GM21367 (cell line): ENCODE data around the gene TMEM223.
"Not testable (repeated sequence)": the region's sequence is repeated elsewhere in the genome, so short reads cannot be mapped to it uniquely, and the experiment has no call there.

Experiments
- ATAC-seq: cut with Tn5 transposase; IDR thresholded peaks from one replicate; pipeline ENCODE4 v1.9.1; 2021; ENCODE audit not compliant: unreplicated experiment

TMEM223 gene

DNA sequence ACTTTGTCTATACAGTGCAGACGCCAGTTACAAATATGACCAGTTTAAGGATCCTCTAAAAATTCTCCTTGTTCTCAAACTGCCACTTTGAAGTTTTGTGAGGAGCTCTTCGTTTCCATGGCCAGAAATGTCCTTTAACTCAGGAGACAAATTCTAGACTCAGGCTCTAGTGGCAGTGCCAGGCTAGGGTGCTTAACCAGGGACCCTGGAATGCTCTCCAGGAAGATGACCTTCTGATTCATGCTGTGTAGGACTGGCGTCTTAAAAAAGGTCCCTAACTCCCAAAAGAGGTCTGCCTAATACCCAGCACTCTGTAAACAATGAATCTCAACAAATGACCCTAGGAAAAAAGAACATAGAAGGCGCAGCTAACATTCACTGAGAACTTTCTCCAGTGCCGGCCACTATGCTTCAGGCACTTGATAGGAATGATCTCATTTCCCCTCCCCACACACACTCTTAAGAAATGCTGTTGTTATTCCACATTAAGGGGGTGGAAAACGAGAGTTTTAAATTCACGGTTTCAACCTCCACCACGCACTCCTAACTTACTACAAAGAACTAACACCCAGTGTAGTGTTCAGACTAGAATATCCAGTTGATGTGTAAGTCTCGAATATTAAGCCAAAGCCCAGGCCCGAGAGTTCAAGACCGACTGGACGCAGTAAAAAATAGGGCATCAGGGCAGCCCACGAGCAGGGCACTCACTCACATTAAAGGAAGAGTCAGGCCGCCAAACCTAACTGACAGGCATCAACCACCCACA lies 12.7 kb upstream of the TMEM223 start:
- no peak for ATAC-seq

DNA sequence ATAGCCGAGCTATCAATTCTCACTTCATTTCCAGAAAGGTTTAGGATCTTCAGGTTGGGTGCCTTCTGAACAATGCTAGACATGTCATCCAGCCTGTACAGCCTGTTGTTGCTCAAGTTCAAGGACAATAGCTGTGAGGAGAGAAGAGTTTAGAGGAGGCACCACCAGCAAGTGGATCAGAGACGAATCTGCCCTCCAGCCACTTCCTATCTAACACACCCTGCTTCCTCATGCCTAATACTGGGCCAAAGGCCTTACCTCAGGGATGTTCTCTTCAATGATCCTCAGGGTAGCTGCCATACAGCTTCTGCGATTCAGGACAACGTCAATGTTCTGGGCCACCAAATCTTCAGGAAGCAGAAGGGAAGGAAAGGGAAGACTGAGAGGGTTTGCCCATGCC lies 9.3 kb upstream of the TMEM223 start:
- ATAC-seq = no peak

- no peak for ATAC-seq
Observed at GRCh38 chr11:62799486-62799885, 7.7 kb upstream of the TMEM223 start.

DNA sequence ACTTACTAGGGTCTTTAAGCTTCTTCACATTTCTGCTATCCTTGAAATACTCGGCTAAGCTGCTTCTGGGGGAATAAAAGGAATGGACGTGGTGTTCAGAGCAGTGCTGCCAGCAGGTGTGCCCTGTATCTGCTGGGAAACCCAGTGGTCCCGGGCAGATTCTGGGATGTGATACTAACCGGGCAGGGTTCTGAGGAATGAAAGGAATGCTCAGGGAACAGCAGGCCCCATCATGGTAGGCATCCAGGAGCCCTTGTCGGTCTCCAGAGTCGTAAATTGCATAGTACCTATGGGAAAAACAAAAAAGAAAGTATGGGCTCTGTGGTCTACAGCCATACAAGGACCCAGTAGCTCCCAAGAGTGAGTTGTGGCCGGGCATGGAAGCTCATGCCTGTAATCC lies 4.5 kb upstream of the TMEM223 start:
- ATAC-seq = no peak

- ATAC-seq = no peak
Observed at GRCh38 chr11:62794201-62794775, 2.5 kb upstream of the TMEM223 start.

DNA sequence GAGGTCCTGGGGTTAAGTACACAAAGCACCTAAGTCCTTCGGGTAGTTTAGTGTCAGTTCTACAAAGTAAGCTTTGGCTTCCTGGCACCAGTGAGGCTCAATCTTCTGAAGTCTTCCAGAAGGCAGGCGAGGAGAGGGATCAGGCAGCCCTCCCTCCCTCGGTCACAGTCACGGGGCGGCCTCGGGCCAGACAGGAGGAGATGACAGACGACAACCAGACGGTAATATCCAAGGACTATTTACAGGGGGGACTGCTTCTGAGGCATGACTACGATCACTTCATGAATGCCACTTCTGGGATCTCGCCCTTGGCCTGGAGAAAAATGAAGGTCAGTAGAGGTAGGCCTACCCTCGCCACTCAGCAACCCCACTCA lies 383 bp upstream of the TMEM223 start:
- ATAC-seq = no peak

DNA sequence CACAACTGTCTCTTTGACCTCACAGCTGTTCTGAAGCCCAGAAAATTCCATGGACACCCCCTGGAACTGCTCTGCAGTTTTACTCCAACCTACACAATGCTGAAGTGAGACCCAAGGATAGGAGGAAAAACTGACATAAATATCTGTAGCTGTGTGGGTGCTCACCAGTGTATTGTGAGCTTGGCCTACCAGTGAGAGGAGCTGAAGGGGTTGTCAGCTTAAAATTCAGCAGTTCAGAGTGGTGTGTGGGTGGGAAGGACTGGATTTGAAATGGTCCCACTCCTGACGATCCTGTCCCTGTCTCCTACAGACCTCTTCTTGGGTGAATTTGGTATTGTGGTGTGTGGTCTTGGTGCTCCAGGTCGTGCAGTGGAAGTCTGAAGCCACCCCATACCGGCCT lies 2.2 kb downstream of the TMEM223 start:
- no peak for ATAC-seq

DNA sequence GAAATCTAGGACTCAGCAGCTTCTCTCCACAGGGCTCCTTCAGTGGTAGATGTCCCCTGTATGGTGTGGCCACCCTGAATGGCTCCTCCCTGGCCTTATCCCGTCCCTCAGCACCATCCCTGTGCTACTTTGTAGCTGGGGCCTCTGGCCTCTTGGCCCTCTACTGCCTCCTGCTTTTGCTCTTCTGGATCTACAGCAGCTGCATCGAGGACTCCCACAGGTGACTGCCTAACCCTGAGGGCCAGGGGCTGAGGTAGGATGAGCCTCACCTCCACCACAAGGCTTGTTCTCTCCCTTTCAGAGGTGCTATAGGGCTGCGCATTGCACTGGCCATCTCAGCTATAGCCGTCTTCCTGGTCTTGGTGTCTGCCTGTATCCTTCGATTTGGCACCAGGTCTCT lies 2.8 kb downstream of the TMEM223 start:
- ATAC-seq = no peak

DNA sequence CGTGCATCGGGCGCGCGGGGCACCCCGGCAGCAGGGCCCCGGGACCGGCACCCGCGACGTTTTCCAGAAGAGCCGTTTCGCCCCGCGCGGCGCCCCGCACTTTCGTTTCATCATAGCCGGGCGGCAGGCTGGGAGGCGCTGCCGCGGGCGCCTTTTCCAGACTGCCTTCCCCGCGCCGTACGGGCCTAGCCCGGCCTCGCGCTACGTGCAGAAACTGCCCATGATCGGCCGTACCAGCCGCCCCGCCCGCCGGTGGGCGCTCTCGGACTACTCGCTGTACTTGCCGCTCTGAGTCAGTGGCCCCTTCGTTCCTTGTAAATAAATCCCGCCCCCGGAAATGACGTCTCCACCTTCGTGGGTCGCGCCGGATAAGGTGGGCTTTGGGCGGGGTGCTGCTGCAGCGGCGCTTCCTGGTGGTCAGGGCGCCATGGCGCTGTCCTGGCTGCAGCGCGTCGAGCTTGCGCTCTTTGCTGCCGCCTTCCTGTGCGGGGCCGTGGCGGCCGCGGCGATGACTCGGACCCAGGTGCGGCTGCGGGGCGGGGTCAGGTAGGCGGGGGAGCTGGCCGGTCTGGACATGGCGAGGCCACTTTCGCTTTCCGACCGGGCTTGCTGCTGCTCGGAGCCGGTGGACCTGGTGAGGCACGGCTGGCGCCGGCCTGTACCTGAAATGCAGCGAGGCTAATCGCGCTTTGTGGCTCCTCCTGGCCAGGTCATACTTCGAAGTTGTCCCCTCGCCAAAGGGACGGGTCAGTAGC lies 4.6 kb downstream of the TMEM223 start, which contains the start of gene TMEM179B:
Gene TMEM179B, plus strand, starts transcription at position 398 of the 755 bp plus-strand sequence. Its CDS starts 30 bp downstream, at position 428.
- peak; percentile 61 for ATAC-seq

GRCh38 chr11:62786318-62787004 lies 5.3 kb downstream of the TMEM223 start:
- ATAC-seq = peak; percentile 52

DNA sequence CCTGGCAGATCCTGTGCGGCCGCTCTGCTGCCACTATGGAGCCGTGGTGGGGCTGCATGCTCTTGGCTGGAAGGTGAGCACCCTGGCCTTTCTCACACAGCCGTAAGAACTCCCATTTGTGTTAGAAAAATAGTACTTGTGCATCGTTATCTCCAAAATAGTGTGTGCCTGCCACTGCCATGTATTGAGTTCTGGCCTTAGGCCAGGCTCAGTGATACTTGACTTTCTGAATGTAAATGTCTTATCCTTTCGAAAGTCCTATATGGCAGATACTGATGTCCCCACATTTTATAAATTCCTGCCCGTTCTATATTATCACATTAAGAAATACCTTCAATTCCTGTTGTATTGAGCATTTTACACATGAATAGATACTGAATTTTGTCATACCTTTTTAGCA lies 9.1 kb downstream of the TMEM223 start:
- no peak for ATAC-seq

DNA sequence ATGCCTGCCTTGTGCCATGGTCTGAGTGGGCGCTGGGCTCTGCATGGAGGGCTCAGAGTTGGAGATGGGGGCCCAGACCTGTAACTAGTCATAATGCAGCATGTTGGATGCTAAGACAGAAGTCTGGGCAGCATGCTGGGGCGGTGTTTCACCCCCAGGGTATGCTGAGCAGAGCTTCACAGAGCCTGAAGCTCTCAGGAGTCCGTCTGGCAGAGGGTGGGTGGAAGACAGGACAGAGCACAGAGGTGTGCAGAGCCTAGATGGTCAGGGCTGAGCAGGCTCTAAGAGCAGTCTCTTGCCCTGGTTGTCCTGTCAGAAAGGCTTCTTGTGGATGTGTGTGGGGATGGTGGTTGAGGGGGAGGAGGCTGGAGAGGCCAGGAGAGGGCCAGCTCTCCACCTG lies 13.4 kb downstream of the TMEM223 start:
- no peak for ATAC-seq

DNA sequence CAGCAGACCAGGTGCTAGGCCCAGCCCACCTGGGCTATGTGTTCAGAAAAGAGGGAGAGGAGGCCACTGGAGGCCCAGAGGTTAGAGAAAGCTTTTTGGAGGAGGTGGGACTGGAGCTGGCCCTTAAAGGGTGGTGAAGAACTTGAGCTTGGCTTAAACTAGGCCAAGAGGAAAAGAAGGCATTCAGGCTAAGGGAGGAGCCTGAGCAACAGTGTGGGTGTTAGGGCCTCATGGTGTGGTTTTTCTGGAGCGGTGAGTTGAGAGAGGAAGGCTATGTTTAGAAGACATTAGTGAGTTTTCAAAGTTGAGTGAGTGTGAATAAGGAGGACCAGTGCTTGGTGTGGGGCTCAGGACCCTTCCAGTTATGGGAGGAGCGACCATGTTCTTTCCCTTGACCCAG lies 14.4 kb downstream of the TMEM223 start:
- no peak for ATAC-seq

DNA sequence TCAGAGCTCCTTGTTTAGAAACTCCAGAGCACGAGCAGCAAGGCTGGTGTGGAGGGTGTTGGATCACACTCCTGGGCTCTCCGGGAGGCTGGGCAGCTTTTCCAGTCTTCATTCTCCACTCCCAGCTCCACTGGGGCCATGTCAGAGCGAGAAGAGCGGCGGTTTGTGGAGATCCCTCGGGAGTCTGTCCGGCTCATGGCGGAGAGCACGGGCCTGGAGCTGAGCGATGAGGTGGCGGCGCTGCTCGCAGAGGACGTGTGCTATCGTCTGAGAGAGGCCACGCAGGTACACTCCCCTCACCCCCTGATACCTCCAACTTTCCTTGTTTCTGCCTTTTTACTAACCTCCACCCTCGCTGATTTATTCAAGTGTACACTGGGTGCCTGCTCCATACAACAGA lies 16.2 kb downstream of the TMEM223 start:
- no peak for ATAC-seq

GRCh38 chr11:62774407-62774806 lies 17.4 kb downstream of the TMEM223 start:
- ATAC-seq = no peak

- peak; percentile 65 for ATAC-seq
Observed at GRCh38 chr11:62771144-62772021, 20.4 kb downstream of the TMEM223 start, which contains the start of gene TAF6L. TSS of gene TAF6L (plus strand) at chr11:62771396. CDS start at chr11:62775784, 4,388 bp downstream.

DNA sequence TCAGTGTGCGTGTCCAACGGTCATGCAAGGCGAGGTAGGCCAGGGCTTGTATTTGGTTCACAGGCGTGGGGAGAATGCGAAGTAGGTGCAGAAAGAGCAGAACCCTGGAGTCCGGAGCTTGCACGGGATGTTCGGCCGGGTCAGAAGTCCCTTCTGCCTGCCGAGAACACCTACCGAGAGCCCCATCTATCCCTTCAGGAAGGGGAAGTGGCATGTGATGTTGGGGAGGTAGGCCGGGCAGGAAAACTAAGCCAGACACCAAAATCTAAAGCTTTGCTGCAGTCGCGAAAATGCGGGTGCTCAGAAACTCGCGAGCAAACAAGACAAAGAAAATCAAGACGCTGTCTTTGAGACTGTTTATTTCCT lies 21.0 kb downstream of the TMEM223 start:
- ATAC-seq = no peak

DNA sequence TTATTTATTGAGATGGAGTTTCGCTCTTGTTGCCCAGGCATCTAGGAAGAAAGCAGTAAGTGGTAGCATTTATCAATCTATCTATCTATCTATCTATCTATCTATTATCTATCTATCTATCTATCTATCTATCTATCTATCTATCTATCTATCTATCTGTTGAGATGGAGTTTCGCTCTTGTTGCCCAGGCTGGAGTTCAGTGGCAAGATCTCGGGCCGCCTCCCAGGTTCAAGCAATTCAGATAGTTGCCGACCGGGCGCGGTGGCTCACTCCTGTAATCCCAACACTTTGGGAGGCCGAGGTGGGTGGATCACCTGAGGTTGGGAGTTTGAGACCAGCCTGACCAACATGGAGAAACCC lies 31.0 kb downstream of the TMEM223 start:
- ATAC-seq = not testable (repeated sequence)

DNA sequence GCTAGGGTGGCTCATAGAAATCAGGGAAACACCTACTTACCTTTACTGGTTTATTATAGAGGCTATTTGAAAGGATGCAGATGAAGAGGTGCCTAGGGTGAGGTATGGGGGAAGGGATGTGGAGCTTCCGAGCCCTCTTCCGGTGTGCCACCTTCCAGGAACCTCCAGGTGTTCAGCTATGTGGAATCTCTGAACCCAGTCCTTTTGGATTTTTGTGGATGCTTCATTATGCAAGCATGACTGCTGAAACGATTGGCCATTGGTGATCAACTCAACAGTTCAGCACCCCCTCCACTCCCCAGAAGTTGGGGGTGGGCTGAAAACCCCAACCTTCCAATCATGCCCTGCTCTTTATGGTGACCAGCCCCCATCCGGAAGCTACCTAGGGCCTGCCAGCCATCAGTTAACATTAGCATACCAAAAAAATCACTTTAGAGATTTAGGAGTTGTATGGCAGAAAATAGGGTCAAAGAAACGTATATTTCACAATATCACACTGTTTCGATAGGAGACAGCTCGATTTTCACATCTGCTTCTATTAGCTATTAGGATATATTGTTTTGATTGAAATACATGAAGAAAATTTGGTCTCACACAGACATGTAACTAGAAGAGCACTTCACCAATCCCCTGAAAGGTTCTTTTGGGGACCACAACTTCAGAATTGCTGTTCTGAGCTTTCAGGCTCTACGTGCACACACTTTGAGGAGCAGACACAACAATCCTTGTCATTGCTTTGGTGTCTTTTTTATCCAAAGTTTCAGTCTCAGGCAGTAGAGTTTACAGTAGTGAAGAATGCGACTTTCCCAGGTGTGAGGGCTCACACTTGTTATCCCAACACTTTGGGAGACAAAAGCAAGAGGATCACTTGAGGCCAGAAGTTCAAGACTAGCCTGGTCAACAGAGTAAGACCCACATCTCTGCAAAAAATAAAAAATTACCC lies 33.7 kb downstream of the TMEM223 start:
- ATAC-seq = no peak
